HepG2 (cell line): Measurements from ENCODE around the gene SHC1. TPM values are rescaled to one million over a fixed set of nuclear protein-coding genes. Genes with fewer than 3 reads are reported as not detected.

Experiments
- BORCS8-MEF2B ChIP-seq: sonication (generic); formaldehyde crosslinking; IDR thresholded peaks from 2 replicates; pipeline ENCODE4 v1.8.0; 2022; ENCODE audit warnings: mild to moderate bottlenecking, missing genetic modification reagents
- CENPT ChIP-seq: sonication (generic); formaldehyde crosslinking; IDR thresholded peaks from 2 replicates; pipeline ENCODE4 v1.8.0; 2022; ENCODE audit warnings: low read depth, mild to moderate bottlenecking, moderate library complexity, missing genetic modification reagents
- DMAP1 ChIP-seq: IDR thresholded peaks from 2 replicates; pipeline ENCODE4 v1.6.1; 2016
- MTF1 ChIP-seq: sonication (generic); formaldehyde crosslinking; IDR thresholded peaks from 2 replicates; pipeline ENCODE4 v1.5.0; 2020; ENCODE audit warnings: missing genetic modification reagents
- NR2F2 ChIP-seq: IDR thresholded peaks from 2 replicates; pipeline ENCODE4 v1.6.1; 2012; ENCODE audit warnings: low read depth, inconsistent platforms, borderline replicate concordance
- RBFOX2 ChIP-seq: fragments of 200-400 bp; formaldehyde crosslinking; IDR thresholded peaks from 2 replicates; pipeline ENCODE4 v1.6.1; 2017; ENCODE audit warnings: low read depth, mild to moderate bottlenecking, low read length
- SIX4 ChIP-seq: sonication (generic); formaldehyde crosslinking; IDR thresholded peaks from 2 replicates; pipeline ENCODE4 v1.4.0; 2020; ENCODE audit warnings: missing genetic modification reagents
- ZFP36L2 ChIP-seq: sonication (generic); formaldehyde crosslinking; IDR thresholded peaks from 2 replicates; pipeline ENCODE4 v1.4.0; 2020; ENCODE audit warnings: missing genetic modification reagents
- ZNF121 ChIP-seq: sonication (generic); formaldehyde crosslinking; IDR thresholded peaks from 2 replicates; pipeline ENCODE4 v1.5.0; 2020; ENCODE audit warnings: mild to moderate bottlenecking, missing genetic modification reagents
- ZNF354B ChIP-seq: sonication (generic); formaldehyde crosslinking; IDR thresholded peaks from 2 replicates; pipeline ENCODE4 v1.8.0; 2022; ENCODE audit warnings: mild to moderate bottlenecking, missing genetic modification reagents
- ZNF367 ChIP-seq: sonication (generic); formaldehyde crosslinking; IDR thresholded peaks from 2 replicates; pipeline ENCODE4 v1.4.0; 2020; ENCODE audit warnings: missing genetic modification reagents, borderline replicate concordance
- ZNF441 ChIP-seq: sonication (generic); formaldehyde crosslinking; IDR thresholded peaks from 2 replicates; pipeline ENCODE4 v1.7.0; 2021; ENCODE audit warnings: missing genetic modification reagents, borderline replicate concordance
- ZNF607 ChIP-seq: sonication (generic); formaldehyde crosslinking; IDR thresholded peaks from 2 replicates; pipeline ENCODE4 v1.5.1; 2020; ENCODE audit warnings: missing genetic modification reagents, mild to moderate bottlenecking, borderline replicate concordance
- ZNF713 ChIP-seq: sonication (generic); formaldehyde crosslinking; IDR thresholded peaks from 2 replicates; pipeline ENCODE4 v1.4.0; 2020; ENCODE audit warnings: mild to moderate bottlenecking, missing genetic modification reagents
- polyA plus RNA-seq, 8 experiments: library from polyadenylated mRNA; depleted of rRNA in 3 of 8; stranded (reverse) in 7 of 8; unstranded in 1 of 8; fragments of >200 nt; fragmentation: Illumina TruSeq in 4 of 8; extraction: Trizol in 4 of 8; gene quantifications; 2 replicates each; pipeline versions ENCODE4 v1.2.1 to v1.2.3, GENCODE V29; 2011 to 2016; ENCODE audit warnings: low read depth in 4 of 8, missing spikeins in 1 of 8, mixed read lengths in 1 of 8; ENCODE audit not compliant: insufficient read depth in 1 of 8
- total RNA-seq, 5 experiments: library from RNA; depleted of rRNA; stranded (reverse); fragments of >200 nt; fragmentation: Illumina TruSeq; extraction: Trizol; gene quantifications; 2 replicates each; pipeline ENCODE4 v1.2.3, GENCODE V29; 2016; ENCODE audit warnings: low read depth in 1 of 5
- TF ChIP-seq, protein P1 (sequence below): sonication (generic); formaldehyde crosslinking; IDR thresholded peaks from 2 replicates; pipeline ENCODE4 v1.5.0; 2020; ENCODE audit warnings: missing genetic modification reagents
- TF ChIP-seq, protein P2 (sequence below): sonication (generic); formaldehyde crosslinking; IDR thresholded peaks from 2 replicates; pipeline ENCODE4 v1.5.0; 2020; ENCODE audit warnings: mild to moderate bottlenecking, missing genetic modification reagents
- TF ChIP-seq, protein P3 (sequence below), 2 experiments: sonication (generic) in 1 of 2; formaldehyde crosslinking in 1 of 2; IDR thresholded peaks; 2 replicates each; pipeline versions ENCODE4 v1.4.0 to v1.6.1; 2018 to 2020; ENCODE audit warnings: missing genetic modification reagents in 2 of 2, borderline replicate concordance in 1 of 2, low read depth in 1 of 2, mild to moderate bottlenecking in 1 of 2, missing biosample characterization in 1 of 2
- TF ChIP-seq, protein P4 (sequence below): IDR thresholded peaks from 2 replicates; pipeline ENCODE4 v1.6.1; 2016
- TF ChIP-seq, protein P5 (sequence below): sonication (generic); formaldehyde crosslinking; IDR thresholded peaks from 2 replicates; pipeline ENCODE4 v1.8.0; 2022; ENCODE audit warnings: missing genetic modification reagents, mild to moderate bottlenecking, borderline replicate concordance
- TF ChIP-seq, protein P6 (sequence below): sonication (generic); formaldehyde crosslinking; IDR thresholded peaks from 2 replicates; pipeline ENCODE4 v1.8.1; 2022; ENCODE audit warnings: low read depth, mild to moderate bottlenecking, missing genetic modification reagents

SHC1 gene
- total and polyA plus RNA-seq, 2 of the 13 experiments (the other 11 are each of a cell fraction or from before 2014, with no cell fraction given), result 52.0 to 137 TPM

DNA sequence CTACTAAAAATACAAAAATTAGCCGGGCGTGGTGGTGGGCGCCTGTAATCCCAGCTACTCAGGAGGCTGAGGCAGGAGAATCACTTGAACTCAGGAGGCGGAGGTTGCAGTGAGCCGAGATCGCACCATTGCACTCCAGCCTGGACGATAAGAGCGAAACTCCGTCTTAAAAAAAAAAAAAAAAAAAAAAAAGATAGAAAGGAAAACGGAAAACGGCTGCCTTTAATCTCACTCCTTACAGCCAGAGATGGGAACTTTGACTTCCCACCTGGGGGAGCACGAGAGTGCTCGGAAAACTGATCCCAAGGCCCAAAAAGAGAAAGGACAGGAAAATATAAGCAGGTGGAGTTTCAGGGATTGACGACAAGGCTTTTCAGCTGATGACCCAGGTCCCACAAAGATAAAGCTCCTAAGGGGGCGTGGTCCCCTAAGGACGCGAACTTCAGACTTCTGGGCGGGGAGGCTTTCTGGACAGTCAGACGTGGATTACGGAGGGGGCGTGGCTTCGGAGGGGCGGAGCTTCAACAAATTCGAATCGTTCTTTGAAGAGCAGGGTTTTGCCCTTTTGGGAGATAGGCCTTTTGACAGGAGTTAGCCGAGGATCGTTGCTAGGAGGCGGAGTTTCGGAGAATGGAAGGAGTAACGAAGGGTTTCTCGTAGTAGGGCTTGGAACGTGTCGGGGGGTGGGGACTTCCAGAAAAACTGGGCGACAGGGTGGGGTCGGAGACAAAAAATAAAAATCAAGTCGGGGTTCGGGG lies 3.0 kb upstream of the SHC1 start (continued):
- peak; percentile 55; the same call in 1 of the 2 replicates for TF ChIP-seq RBFOX2
- TF ChIP-seq BORCS8-MEF2B (CRISPR knock-in tag), result no peak
- TF ChIP-seq ZNF121 (CRISPR knock-in tag), result no peak
- no peak; the same call in 1 of the 2 replicates for TF ChIP-seq NR2F2
- no peak for TF ChIP-seq CENPT (CRISPR knock-in tag)
- no peak for TF ChIP-seq MTF1 (CRISPR knock-in tag)
- no peak for TF ChIP-seq ZNF607 (CRISPR knock-in tag)
- TF ChIP-seq, protein P1, sequence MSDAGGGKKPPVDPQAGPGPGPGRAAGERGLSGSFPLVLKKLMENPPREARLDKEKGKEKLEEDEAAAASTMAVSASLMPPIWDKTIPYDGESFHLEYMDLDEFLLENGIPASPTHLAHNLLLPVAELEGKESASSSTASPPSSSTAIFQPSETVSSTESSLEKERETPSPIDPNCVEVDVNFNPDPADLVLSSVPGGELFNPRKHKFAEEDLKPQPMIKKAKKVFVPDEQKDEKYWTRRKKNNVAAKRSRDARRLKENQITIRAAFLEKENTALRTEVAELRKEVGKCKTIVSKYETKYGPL (CRISPR knock-in tag), result no peak
- 0 out of 2 replicates have a peak, but pooled peaks have one; percentile 34 for TF ChIP-seq DMAP1 (CRISPR knock-in tag)
- TF ChIP-seq, protein P2, sequence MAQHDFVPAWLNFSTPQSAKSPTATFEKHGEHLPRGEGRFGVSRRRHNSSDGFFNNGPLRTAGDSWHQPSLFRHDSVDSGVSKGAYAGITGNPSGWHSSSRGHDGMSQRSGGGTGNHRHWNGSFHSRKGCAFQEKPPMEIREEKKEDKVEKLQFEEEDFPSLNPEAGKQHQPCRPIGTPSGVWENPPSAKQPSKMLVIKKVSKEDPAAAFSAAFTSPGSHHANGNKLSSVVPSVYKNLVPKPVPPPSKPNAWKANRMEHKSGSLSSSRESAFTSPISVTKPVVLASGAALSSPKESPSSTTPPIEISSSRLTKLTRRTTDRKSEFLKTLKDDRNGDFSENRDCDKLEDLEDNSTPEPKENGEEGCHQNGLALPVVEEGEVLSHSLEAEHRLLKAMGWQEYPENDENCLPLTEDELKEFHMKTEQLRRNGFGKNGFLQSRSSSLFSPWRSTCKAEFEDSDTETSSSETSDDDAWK (CRISPR knock-in tag), result no peak
- TF ChIP-seq, protein P3, sequence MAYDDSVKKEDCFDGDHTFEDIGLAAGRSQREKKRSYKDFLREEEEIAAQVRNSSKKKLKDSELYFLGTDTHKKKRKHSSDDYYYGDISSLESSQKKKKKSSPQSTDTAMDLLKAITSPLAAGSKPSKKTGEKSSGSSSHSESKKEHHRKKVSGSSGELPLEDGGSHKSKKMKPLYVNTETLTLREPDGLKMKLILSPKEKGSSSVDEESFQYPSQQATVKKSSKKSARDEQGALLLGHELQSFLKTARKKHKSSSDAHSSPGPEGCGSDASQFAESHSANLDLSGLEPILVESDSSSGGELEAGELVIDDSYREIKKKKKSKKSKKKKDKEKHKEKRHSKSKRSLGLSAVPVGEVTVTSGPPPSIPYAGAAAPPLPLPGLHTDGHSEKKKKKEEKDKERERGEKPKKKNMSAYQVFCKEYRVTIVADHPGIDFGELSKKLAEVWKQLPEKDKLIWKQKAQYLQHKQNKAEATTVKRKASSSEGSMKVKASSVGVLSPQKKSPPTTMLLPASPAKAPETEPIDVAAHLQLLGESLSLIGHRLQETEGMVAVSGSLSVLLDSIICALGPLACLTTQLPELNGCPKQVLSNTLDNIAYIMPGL (CRISPR knock-in tag; IDR thresholded peaks at IDR 0.05; ENCODE audit: borderline replicate concordance in 1 of 2, low read depth in 1 of 2), result no peak
- 0 out of 2 replicates have a peak, but pooled peaks have one; percentile 60 for TF ChIP-seq ZNF441 (CRISPR knock-in tag)
- TF ChIP-seq ZFP36L2 (CRISPR knock-in tag), result no peak
- TF ChIP-seq ZNF367 (CRISPR knock-in tag), result no peak
- TF ChIP-seq, protein P4, sequence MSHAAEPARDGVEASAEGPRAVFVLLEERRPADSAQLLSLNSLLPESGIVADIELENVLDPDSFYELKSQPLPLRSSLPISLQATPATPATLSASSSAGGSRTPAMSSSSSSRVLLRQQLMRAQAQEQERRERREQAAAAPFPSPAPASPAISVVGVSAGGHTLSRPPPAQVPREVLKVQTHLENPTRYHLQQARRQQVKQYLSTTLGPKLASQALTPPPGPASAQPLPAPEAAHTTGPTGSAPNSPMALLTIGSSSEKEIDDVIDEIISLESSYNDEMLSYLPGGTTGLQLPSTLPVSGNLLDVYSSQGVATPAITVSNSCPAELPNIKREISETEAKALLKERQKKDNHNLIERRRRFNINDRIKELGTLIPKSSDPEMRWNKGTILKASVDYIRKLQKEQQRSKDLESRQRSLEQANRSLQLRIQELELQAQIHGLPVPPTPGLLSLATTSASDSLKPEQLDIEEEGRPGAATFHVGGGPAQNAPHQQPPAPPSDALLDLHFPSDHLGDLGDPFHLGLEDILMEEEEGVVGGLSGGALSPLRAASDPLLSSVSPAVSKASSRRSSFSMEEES, result 0 out of 2 replicates have a peak, but pooled peaks have one; percentile 14
- TF ChIP-seq SIX4 (CRISPR knock-in tag), result no peak
- TF ChIP-seq, protein P5, sequence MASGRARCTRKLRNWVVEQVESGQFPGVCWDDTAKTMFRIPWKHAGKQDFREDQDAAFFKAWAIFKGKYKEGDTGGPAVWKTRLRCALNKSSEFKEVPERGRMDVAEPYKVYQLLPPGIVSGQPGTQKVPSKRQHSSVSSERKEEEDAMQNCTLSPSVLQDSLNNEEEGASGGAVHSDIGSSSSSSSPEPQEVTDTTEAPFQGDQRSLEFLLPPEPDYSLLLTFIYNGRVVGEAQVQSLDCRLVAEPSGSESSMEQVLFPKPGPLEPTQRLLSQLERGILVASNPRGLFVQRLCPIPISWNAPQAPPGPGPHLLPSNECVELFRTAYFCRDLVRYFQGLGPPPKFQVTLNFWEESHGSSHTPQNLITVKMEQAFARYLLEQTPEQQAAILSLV (CRISPR knock-in tag), result no peak
- TF ChIP-seq, protein P6, sequence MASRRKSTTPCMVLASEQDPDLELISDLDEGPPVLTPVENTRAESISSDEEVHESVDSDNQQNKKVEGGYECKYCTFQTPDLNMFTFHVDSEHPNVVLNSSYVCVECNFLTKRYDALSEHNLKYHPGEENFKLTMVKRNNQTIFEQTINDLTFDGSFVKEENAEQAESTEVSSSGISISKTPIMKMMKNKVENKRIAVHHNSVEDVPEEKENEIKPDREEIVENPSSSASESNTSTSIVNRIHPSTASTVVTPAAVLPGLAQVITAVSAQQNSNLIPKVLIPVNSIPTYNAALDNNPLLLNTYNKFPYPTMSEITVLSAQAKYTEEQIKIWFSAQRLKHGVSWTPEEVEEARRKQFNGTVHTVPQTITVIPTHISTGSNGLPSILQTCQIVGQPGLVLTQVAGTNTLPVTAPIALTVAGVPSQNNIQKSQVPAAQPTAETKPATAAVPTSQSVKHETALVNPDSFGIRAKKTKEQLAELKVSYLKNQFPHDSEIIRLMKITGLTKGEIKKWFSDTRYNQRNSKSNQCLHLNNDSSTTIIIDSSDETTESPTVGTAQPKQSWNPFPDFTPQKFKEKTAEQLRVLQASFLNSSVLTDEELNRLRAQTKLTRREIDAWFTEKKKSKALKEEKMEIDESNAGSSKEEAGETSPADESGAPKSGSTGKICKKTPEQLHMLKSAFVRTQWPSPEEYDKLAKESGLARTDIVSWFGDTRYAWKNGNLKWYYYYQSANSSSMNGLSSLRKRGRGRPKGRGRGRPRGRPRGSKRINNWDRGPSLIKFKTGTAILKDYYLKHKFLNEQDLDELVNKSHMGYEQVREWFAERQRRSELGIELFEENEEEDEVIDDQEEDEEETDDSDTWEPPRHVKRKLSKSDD (CRISPR knock-in tag), result no peak
- TF ChIP-seq ZNF354B (CRISPR knock-in tag), result no peak
- TF ChIP-seq ZNF713 (CRISPR knock-in tag), result no peak
